ENCODE measurements around the gene NOC2L.

Gene NOC2L

GRCh38 chr1:958823-959730 lies at the start of gene NOC2L:
TSS of gene NOC2L (minus strand) at chr1:959256. CDS start at chr1:959240, 16 bp downstream.
- peak; percentile 49 for DNase-seq (ENCODE audit: extremely low read depth, low read depth)
- TF ChIP-seq CTCF (IDR thresholded peaks at IDR 0.05; ENCODE audit: low read depth, low read length) = no peak

- no peak for TF ChIP-seq CTCF (IDR thresholded peaks at IDR 0.05; ENCODE audit: low read depth, low read length)
- no peak for DNase-seq (ENCODE audit: extremely low read depth, low read depth)
Measured at GRCh38 chr1:1006305-1007159, 47.5 kb upstream of the NOC2L start.

DNA sequence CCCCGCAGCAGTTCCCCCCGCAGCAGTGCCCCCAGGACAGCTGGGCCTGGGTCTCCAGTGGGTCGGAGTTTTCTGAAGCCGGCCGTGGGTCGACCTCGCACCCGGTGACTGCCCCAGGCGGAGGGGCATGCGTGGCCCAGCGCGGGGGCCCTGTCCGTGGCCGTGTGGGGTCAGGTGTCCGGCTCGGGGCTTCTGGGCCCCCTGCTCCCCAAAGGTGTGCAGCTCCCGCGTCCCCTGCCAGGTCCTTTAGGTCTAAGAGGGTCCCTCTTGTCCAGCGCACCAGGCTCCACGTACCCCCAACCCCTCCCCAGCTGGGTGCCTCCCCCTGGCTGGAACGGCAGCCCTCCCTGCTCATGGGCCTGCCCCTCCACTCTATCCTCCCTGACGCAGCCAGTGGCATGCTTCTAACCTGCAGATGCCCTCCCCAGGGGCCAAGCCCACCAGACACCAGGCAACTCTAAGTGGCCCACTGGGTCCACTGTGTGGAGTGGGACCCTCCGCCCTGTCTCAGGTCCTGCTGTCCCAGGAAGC lies 46.8 kb upstream of the NOC2L start:
- TF ChIP-seq CTCF (IDR thresholded peaks at IDR 0.05; ENCODE audit: low read depth, low read length) = no peak
- no peak for DNase-seq (ENCODE audit: extremely low read depth, low read depth)

DNA sequence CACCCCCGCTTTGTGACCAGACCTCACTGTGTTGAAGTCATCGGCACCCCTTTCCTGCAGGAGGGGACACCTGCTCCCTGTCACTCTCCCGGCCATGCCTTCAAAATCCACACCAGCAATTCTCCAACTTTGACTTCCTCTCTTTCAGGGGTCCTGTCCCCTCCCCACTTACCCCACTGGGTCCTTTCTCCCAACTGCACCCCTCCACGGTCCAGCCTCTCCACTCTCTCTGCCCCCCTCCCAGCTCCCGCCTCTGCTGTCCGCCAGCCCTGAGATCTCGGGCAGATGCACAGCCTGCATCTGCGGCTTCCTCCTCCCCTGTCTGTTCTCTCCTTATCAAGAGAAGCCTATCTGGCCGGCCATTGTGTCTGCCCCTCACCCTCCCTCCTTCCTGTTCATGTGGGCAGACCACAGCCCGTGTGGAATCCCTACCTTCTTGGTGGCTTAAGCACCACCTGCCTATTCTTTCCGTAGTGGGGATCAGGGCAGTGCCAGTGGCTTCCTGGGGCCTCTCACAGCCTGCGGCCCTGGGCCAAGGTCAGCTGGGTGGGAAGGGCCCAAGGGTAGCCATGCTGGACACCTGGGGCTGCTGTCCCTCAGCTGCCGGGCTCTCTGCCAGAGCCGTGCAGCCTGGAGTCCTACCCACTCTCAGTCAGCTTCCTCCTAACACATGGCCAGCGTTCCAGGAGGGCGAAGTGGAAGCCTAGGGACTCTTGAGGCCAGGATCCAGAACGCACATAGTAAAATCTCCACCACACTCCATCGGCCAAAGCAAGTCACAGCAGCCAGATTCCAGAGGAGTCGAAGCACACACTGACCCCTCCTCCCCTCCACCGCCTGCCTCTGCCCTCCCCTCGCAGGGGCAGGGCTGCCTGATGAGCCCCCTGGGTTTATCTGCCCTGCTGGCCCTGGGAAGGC lies 46.0 kb upstream of the NOC2L start:
- no peak for DNase-seq (ENCODE audit: extremely low read depth, low read depth)
- no peak for TF ChIP-seq CTCF (IDR thresholded peaks at IDR 0.05; ENCODE audit: low read depth, low read length)

DNA sequence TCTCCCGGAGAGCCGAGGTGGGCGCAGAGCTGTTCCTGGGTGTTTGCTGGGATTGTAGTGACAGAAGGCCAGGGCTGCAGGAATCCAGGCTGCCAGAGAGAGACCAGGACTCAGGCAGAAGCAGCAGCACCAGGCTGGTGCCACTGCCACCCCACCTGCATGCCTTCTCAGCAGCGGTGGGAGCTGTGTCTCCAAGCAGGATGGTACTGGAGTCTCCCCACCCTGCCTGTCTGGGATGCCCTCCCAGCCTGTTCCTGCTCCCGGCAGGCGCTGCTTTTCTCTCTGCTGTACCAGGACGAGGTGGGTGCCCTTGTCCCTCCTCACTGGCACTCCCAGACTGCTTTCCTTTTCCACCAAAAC lies 45.3 kb upstream of the NOC2L start:
- TF ChIP-seq CTCF (IDR thresholded peaks at IDR 0.05; ENCODE audit: low read depth, low read length) = no peak
- no peak for DNase-seq (ENCODE audit: extremely low read depth, low read depth)

DNA sequence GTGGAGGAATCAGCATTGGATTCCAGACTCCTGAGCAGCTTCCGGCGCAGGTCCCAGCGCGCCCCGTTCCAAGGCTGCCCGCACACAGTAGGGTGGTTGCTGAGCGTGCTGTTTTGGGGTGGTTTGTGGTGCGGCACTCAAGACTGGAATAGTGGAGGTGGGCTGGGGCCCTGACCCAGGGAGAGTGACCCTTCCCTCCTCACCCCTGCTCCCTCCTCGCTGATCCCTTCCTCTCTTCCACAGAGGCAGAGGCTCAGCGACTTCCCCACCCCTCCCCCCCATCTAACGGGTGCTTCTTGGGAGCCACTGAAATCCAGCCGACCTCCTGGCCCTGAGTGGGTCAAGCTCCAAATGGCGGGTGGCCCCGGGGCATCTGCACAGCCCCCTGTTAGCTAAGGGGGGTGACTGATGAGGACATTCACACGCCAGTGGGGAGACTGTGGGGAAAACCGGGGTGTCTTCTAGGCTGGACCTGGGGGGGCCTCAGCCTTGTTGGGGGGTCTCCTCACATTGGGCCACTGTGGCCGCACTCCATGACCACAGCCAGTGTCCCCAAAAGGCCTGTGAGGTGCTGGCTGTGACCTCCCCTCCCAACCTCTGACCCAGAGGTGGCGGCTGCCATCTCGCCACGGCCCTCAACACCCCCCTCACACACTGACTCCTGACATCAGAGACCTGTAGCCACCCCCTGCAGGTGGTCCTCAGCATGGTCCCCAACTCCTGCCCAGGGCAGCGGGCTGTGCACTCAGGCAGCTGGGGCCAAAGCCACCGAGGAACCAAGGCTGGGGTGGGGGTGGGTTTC lies 44.8 kb upstream of the NOC2L start:
- no peak for DNase-seq (ENCODE audit: extremely low read depth, low read depth)

More for the DNA sequence above, 44.8 kb upstream of the NOC2L start:
- no peak for TF ChIP-seq CTCF (IDR thresholded peaks at IDR 0.05; ENCODE audit: low read depth, low read length)

Data from AG09319 (cell line).